Endodermal cell (in vitro differentiated cells): ENCODE data around the gene JADE1. TPM values are rescaled to one million over a fixed set of nuclear protein-coding genes. Genes with fewer than 3 reads are reported as not detected.

Source experiments
- DNase-seq: peaks from one replicate; pipeline ENCODE4 v3.0.0-alpha.2; 2017
- H3K27ac ChIP-seq: 2 replicates; pipeline ENCODE4 v1.5.1; 2013; ENCODE audit warnings: mild to moderate bottlenecking, low read depth, low read length, moderate library complexity
- H3K27me3 ChIP-seq: 2 replicates; pipeline ENCODE4 v1.6.1; 2013; ENCODE audit warnings: mild to moderate bottlenecking, low read length, moderate library complexity; ENCODE audit not compliant: insufficient read depth, control insufficient read depth, poor library complexity, severe bottlenecking
- H3K36me3 ChIP-seq: 2 replicates; pipeline ENCODE4 v1.7.0; 2013; ENCODE audit warnings: mild to moderate bottlenecking, low read length, moderate library complexity; ENCODE audit not compliant: control insufficient read depth, insufficient read depth
- H3K4me1 ChIP-seq: one replicate; pipeline ENCODE4 v1.7.0; 2013; ENCODE audit warnings: low read length; ENCODE audit not compliant: control insufficient read depth, insufficient read depth
- H3K4me3 ChIP-seq: 2 replicates; pipeline ENCODE4 v1.5.1; 2013; ENCODE audit warnings: mild to moderate bottlenecking, low read length, moderate library complexity
- H3K9ac ChIP-seq: 2 replicates; pipeline ENCODE4 v1.6.1; 2013; ENCODE audit warnings: mild to moderate bottlenecking, low read length, moderate library complexity; ENCODE audit not compliant: poor library complexity, severe bottlenecking; ENCODE audit errors: extremely low read depth
- H3K9me3 ChIP-seq: 2 replicates; pipeline ENCODE4 v1.6.1; 2013; ENCODE audit warnings: mild to moderate bottlenecking, low read length, moderate library complexity; ENCODE audit not compliant: control insufficient read depth
- H3K27ac Mint-ChIP-seq: 2 replicates; pipeline ENCODE4 v1.8.0; 2020; ENCODE audit warnings: mixed read lengths
- H3K27me3 Mint-ChIP-seq: 2 replicates; pipeline ENCODE4 v1.8.0; 2021; ENCODE audit warnings: mild to moderate bottlenecking, mixed read lengths; ENCODE audit not compliant: insufficient read depth
- H3K36me3 Mint-ChIP-seq: 2 replicates; pipeline ENCODE4 v1.8.0; 2020; ENCODE audit warnings: low read depth, mixed read lengths
- H3K4me1 Mint-ChIP-seq: 2 replicates; pipeline ENCODE4 v1.8.0; 2020; ENCODE audit warnings: mixed read lengths
- H3K4me3 Mint-ChIP-seq: 2 replicates; pipeline ENCODE4 v1.8.0; 2020; ENCODE audit warnings: mild to moderate bottlenecking, moderate library complexity, mixed read lengths
- H3K9me3 Mint-ChIP-seq: 2 replicates; pipeline ENCODE4 v1.8.0; 2020; ENCODE audit warnings: mild to moderate bottlenecking, mixed read lengths
- WGBS, 2 experiments: methylation state at CpG; one replicate each; pipeline versions ENCODE4 v1.1.5 to v1.1.7; 2013; ENCODE audit warnings: missing lambda C conversion rate in 2 of 2, mixed read lengths in 1 of 2; ENCODE audit not compliant: insufficient coverage in 1 of 2, insufficient read length in 1 of 2; 5-methylcytosine and 5-hydroxymethylcytosine counted together
- total RNA-seq, 2 donors: library from RNA; stranded (reverse); fragmentation: NEBNext Ultra II Directional in 1 of 2; extraction: Animal tissue kit (Norgen Biotek cat#: 25700) in 1 of 2; gene quantifications; 2 replicates in 1 of 2; 3 replicates in 1 of 2; pipeline ENCODE4 v1.2.1, GENCODE V29; 2021
- TF ChIP-seq, protein P1 (sequence below): fragments of 200-600 bp; sonication (generic); conservative IDR thresholded peaks from 2 replicates; pipeline ENCODE4 v1.5.0; 2021; ENCODE audit warnings: antibody characterized with exemption, mild to moderate bottlenecking

Gene JADE1
- total RNA-seq, 2 donors from 2014 or later, result 48.5 to 50.8 TPM

DNA sequence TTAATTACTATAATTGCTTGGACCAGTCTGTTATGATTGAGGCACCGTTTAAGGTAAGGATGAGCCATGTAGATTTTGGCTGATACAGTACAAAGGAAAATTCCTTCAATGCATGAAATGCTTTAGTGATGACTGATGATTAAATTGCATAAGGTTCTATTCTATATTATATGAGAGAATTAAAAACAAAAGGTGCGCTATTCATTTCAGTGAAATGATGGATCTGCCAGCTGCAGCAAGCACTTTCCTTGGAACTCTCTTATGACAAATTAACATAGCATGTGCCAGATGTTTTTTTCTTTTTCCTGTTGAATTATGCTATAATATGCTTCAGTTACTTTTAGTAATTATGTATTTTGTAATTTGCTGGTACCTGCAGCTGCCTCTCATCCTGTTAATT is 98.5 kb downstream of the JADE1 start:
- no peaks in the 10 kb centered on the region for H3K27me3 ChIP-seq
- H3K9me3 ChIP-seq, result no peaks in the 10 kb centered on the region
- H3K9me3 Mint-ChIP-seq, result no peaks in the 10 kb centered on the region
- no peak overlapping the region for H3K9ac ChIP-seq
- TF ChIP-seq, protein P1, sequence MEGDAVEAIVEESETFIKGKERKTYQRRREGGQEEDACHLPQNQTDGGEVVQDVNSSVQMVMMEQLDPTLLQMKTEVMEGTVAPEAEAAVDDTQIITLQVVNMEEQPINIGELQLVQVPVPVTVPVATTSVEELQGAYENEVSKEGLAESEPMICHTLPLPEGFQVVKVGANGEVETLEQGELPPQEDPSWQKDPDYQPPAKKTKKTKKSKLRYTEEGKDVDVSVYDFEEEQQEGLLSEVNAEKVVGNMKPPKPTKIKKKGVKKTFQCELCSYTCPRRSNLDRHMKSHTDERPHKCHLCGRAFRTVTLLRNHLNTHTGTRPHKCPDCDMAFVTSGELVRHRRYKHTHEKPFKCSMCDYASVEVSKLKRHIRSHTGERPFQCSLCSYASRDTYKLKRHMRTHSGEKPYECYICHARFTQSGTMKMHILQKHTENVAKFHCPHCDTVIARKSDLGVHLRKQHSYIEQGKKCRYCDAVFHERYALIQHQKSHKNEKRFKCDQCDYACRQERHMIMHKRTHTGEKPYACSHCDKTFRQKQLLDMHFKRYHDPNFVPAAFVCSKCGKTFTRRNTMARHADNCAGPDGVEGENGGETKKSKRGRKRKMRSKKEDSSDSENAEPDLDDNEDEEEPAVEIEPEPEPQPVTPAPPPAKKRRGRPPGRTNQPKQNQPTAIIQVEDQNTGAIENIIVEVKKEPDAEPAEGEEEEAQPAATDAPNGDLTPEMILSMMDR, result no peak
- H3K27ac Mint-ChIP-seq, result no peak overlapping the region
- no peak for DNase-seq
- H3K27ac ChIP-seq, result no peak overlapping the region
- no peak overlapping the region for H3K4me3 ChIP-seq
- no peaks in the 10 kb centered on the region for H3K36me3 ChIP-seq
- no peak overlapping the region for H3K4me3 Mint-ChIP-seq
- H3K27me3 Mint-ChIP-seq, result no peaks in the 10 kb centered on the region
- no peaks in the 10 kb centered on the region for H3K36me3 Mint-ChIP-seq
- H3K4me1 Mint-ChIP-seq, result no peaks in the 10 kb centered on the region
- 100% methylated on average over 1 to 2 of the region's 2 CpGs for WGBS, 2 experiments
- H3K4me1 ChIP-seq, result no peaks in the 10 kb centered on the region

DNA sequence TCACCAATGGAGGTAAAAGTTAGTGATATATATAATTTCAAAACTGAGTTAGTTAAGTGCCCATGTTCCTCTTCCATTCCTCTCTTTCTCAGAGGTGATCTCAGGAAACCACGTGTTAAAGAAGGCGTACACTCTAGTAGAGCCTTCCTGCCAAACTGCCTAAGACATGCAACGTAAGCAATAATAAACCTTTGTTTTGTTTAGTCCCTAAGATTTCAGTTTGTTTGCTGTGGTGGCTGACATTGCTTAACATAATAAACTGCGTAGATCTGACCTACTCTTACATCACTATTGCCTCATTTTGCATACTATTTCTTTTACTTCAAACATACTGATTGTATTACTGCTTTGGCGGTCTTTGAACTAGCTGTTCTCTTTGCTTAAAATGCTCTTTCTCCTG is 99.2 kb downstream of the JADE1 start:
- Histone ChIP-seq H3K27me3 (no peaks in the 10 kb centered on the region), H3K4me1 (no peaks in the 10 kb centered on the region), H3K36me3 (no peaks in the 10 kb centered on the region), H3K9ac (no peak overlapping the region), H3K4me3 (no peak overlapping the region), H3K27ac (no peak overlapping the region), H3K9me3 (no peaks in the 10 kb centered on the region)
- H3K36me3 Mint-ChIP-seq, result no peaks in the 10 kb centered on the region
- H3K27ac Mint-ChIP-seq, result no peak overlapping the region
- no peaks in the 10 kb centered on the region for H3K9me3 Mint-ChIP-seq
- H3K4me3 Mint-ChIP-seq, result no peak overlapping the region
- H3K27me3 Mint-ChIP-seq, result no peaks in the 10 kb centered on the region
- TF ChIP-seq, protein P1, result no peak
- H3K4me1 Mint-ChIP-seq, result no peaks in the 10 kb centered on the region
- no peak for DNase-seq
- 90 to 97% methylated on average over 3 to 5 of the region's 5 CpGs for WGBS, 2 experiments

DNA sequence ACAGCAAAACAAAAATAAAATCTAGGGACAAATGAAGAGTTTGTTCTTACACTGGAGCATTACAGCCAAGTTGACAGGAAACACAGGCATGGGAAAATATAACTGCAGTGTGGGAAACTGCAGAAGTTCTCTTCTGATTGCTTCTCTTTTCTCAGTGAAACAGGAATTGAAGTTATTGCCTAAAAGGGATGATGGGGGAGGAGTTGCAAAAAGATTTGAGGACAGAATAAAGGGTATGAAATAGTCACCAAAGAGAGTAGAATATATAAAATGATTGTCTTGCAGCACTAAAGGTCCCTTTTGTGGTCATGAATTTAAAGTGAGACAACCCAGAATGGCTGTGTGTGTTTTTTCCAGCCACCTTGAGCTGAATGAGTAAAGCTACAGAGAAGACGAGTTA is 103.7 kb downstream of the JADE1 start:
- Mint-ChIP-seq H3K9me3 (no peaks in the 10 kb centered on the region), H3K36me3 (no peaks in the 10 kb centered on the region), H3K27ac (no peak overlapping the region), H3K27me3 (no peaks in the 10 kb centered on the region), H3K4me3 (no peak overlapping the region), H3K4me1 (no peaks in the 10 kb centered on the region)
- TF ChIP-seq, protein P1, result no peak
- H3K4me3 ChIP-seq, result no peak overlapping the region
- H3K9ac ChIP-seq, result no peak overlapping the region
- no peaks in the 10 kb centered on the region for H3K36me3 ChIP-seq
- H3K9me3 ChIP-seq, result no peaks in the 10 kb centered on the region
- no peak overlapping the region for H3K27ac ChIP-seq
- H3K27me3 ChIP-seq, result no peaks in the 10 kb centered on the region
- 80 to 92% methylated on average over 1 of the region's 1 CpG for WGBS, 2 experiments
- no peak for DNase-seq
- no peaks in the 10 kb centered on the region for H3K4me1 ChIP-seq
